SK-N-SH (cell line): ENCODE measurements around the gene PLA2G2F. TPM values are rescaled to one million over a fixed set of nuclear protein-coding genes. Genes with fewer than 3 reads are reported as not detected.

ENCODE experiments used
- CTCF ChIA-PET: fragments of 300-600, 350-600 bp; formaldehyde crosslinking; extraction: SDS; loops from one replicate; lab custom pipeline; 2021; lab: Yijun Ruan, JAX
- POLR2A ChIA-PET: fragments of 350-600 bp; sonication (Branson Sonifier 250); formaldehyde crosslinking; extraction: SDS; loops from one replicate; lab custom pipeline; 2020; ENCODE audit warnings: antibody characterized with exemption, inconsistent platforms; lab: Yijun Ruan, JAX
- DNase-seq: peaks from one replicate; pipeline ENCODE4 v3.0.0; 2012
- H2AFZ ChIP-seq: fragments of 200-600 bp; sonication (generic); 2 replicates; pipeline ENCODE4 v1.8.1; 2016; ENCODE audit warnings: antibody characterized with exemption, mild to moderate bottlenecking, low read depth
- H3F3A ChIP-seq: fragments of 200-600 bp; sonication (generic); replicated peaks from 2 replicates; pipeline ENCODE3; 2016; ENCODE audit warnings: antibody characterized with exemption, mild to moderate bottlenecking; ENCODE audit not compliant: insufficient read depth
- H3K27ac ChIP-seq, 2 experiments: fragments of 200-500 bp in 1 of 2; fragments of 200-600 bp in 1 of 2; sonication (Bioruptor generic) in 1 of 2; sonication (generic), shearing (Covaris generic) in 1 of 2; 2 replicates each; pipeline versions ENCODE4 v1.5.1 to v1.6.1; 2014 to 2016; ENCODE audit warnings: low read depth in 2 of 2, inconsistent platforms in 1 of 2, low read length in 1 of 2, mild to moderate bottlenecking in 1 of 2, mixed read lengths in 1 of 2
- H3K27me3 ChIP-seq: fragments of 200-600 bp; sonication (generic), shearing (Covaris generic); 2 replicates; pipeline ENCODE4 v1.6.1; 2016; ENCODE audit warnings: mixed run types; ENCODE audit not compliant: insufficient read depth
- H3K36me3 ChIP-seq, 2 experiments: fragments of 200-500 bp in 1 of 2; fragments of 200-600 bp in 1 of 2; sonication (Bioruptor generic) in 1 of 2; sonication (generic) in 1 of 2; replicated peaks in 1 of 2; 2 replicates each; pipeline versions ENCODE3 to v1.5.1; 2014 to 2016; ENCODE audit warnings: low read length in 1 of 2, mild to moderate bottlenecking in 1 of 2; ENCODE audit not compliant: insufficient read depth in 2 of 2, control insufficient read depth in 1 of 2
- H3K4me1 ChIP-seq, 2 experiments: fragments of 200-500 bp in 1 of 2; fragments of 200-600 bp in 1 of 2; sonication (Bioruptor generic) in 1 of 2; sonication (generic), shearing (Covaris generic) in 1 of 2; 2 replicates each; pipeline versions ENCODE4 v1.5.1 to v1.6.1; 2014 to 2016; ENCODE audit warnings: low read depth in 1 of 2, low read length in 1 of 2, mixed run types in 1 of 2; ENCODE audit not compliant: insufficient read depth in 2 of 2, control insufficient read depth in 1 of 2
- H3K4me2 ChIP-seq: fragments of 200-600 bp; sonication (generic), shearing (Covaris generic); 2 replicates; pipeline ENCODE4 v1.6.1; 2017; ENCODE audit warnings: mixed run types
- H3K4me3 ChIP-seq, 2 experiments: fragments of 200-500 bp in 1 of 2; fragments of 200-600 bp in 1 of 2; sonication (Bioruptor generic) in 1 of 2; sonication (generic), shearing (Covaris generic) in 1 of 2; 2 replicates each; pipeline versions ENCODE4 v1.5.1 to v1.8.1; 2014 to 2016; ENCODE audit warnings: low read depth in 2 of 2, inconsistent platforms in 1 of 2, low read length in 1 of 2, mild to moderate bottlenecking in 1 of 2, mixed read lengths in 1 of 2, moderate library complexity in 1 of 2
- H3K79me2 ChIP-seq: fragments of 200-600 bp; sonication (generic); 2 replicates; pipeline ENCODE4 v1.8.1; 2017; ENCODE audit warnings: mild to moderate bottlenecking; ENCODE audit not compliant: insufficient read depth
- H3K9ac ChIP-seq: fragments of 200-600 bp; sonication (generic); 2 replicates; pipeline ENCODE4 v1.6.1; 2017; ENCODE audit warnings: mixed run types
- H3K9me2 ChIP-seq: fragments of 200-600 bp; sonication (generic); 2 replicates; pipeline ENCODE4 v1.6.1; 2017; ENCODE audit warnings: mixed run types
- H3K9me3 ChIP-seq: fragments of 200-600 bp; sonication (generic); 2 replicates; pipeline ENCODE4 v1.6.1; 2017; ENCODE audit warnings: mixed run types, mild to moderate bottlenecking, moderate library complexity
- H4K20me1 ChIP-seq: fragments of 200-600 bp; sonication (generic); 2 replicates; pipeline ENCODE4 v1.6.1; 2017; ENCODE audit warnings: mild to moderate bottlenecking, mixed run types; ENCODE audit not compliant: insufficient read depth
- CHD2 ChIP-seq: fragments of 150-350 bp; IDR thresholded peaks from 2 replicates; pipeline ENCODE4 v1.6.1; 2018; ENCODE audit warnings: low read length; ENCODE audit not compliant: partially characterized antibody
- EZH2phosphoT487 ChIP-seq: fragments of 200-600 bp; sonication (generic); IDR thresholded peaks from 2 replicates; pipeline ENCODE4 v1.6.1; 2017; ENCODE audit warnings: low read depth, mixed run types, mild to moderate bottlenecking, antibody characterized with exemption, moderate library complexity, borderline replicate concordance
- FOSL2 ChIP-seq: IDR thresholded peaks from 2 replicates; pipeline ENCODE4 v1.4.0; 2012; ENCODE audit warnings: low read depth, mild to moderate bottlenecking, moderate library complexity, borderline replicate concordance
- FOXM1 ChIP-seq: IDR thresholded peaks from 2 replicates; pipeline ENCODE4 v1.4.0; 2012; ENCODE audit warnings: low read depth, mild to moderate bottlenecking
- JUND ChIP-seq: IDR thresholded peaks from 2 replicates; pipeline ENCODE4 v1.4.0; 2012
- NFIC ChIP-seq: IDR thresholded peaks from 2 replicates; pipeline ENCODE4 v1.4.0; 2012; ENCODE audit warnings: borderline replicate concordance
- NRF1 ChIP-seq: IDR thresholded peaks from 2 replicates; pipeline ENCODE4 v1.6.1; 2012; ENCODE audit warnings: low read depth, mild to moderate bottlenecking, low read length
- PBX3 ChIP-seq: IDR thresholded peaks from 2 replicates; pipeline ENCODE4; 2012
- POLR2AphosphoS5 ChIP-seq: IDR thresholded peaks from 2 replicates; pipeline ENCODE4 v1.6.1; 2012; ENCODE audit warnings: low read depth, low read length
- RCOR1 ChIP-seq: fragments of 150-350 bp; IDR thresholded peaks from 2 replicates; pipeline ENCODE4 v1.6.1; 2017; ENCODE audit warnings: antibody characterized with exemption, low read length
- RFX5 ChIP-seq: IDR thresholded peaks from 2 replicates; pipeline ENCODE4 v1.6.1; 2012; ENCODE audit warnings: mild to moderate bottlenecking, improper control_type of control experiment, low read length
- SMC3 ChIP-seq: IDR thresholded peaks from 2 replicates; pipeline ENCODE4 v1.6.1; 2012; ENCODE audit warnings: low read depth, low read length, improper control_type of control experiment
- TCF12 ChIP-seq: IDR thresholded peaks from 2 replicates; pipeline ENCODE4 v1.4.0; 2012
- USF2 ChIP-seq: fragments of 150-350 bp; IDR thresholded peaks from 2 replicates; pipeline ENCODE4 v1.6.1; 2017; ENCODE audit warnings: antibody characterized with exemption, low read length, low read depth, borderline replicate concordance
- WGBS: methylation state at CpG from one replicate; pipeline ENCODE4 v1.1.6; 2017; ENCODE audit warnings: low lambda C conversion rate; 5-methylcytosine and 5-hydroxymethylcytosine counted together
- polyA plus RNA-seq, 3 experiments: library from polyadenylated mRNA; depleted of rRNA; stranded (reverse); fragments of >200 nt; gene quantifications; 2 replicates each; pipeline ENCODE4 v1.2.3, GENCODE V29; 2012
- TF ChIP-seq, protein P1 (sequence below): fragments of 200-600 bp; sonication (generic); IDR thresholded peaks from 2 replicates; pipeline ENCODE4 v1.6.1; 2017; ENCODE audit warnings: antibody characterized with exemption, mild to moderate bottlenecking, moderate library complexity
- TF ChIP-seq, protein P2 (sequence below): IDR thresholded peaks from 2 replicates; pipeline ENCODE4 v1.4.0; 2012; ENCODE audit warnings: low read depth

The PLA2G2F gene
- polyA plus RNA-seq, 1 of the 3 experiments (the other 2 are of a cell fraction): not detected

DNA sequence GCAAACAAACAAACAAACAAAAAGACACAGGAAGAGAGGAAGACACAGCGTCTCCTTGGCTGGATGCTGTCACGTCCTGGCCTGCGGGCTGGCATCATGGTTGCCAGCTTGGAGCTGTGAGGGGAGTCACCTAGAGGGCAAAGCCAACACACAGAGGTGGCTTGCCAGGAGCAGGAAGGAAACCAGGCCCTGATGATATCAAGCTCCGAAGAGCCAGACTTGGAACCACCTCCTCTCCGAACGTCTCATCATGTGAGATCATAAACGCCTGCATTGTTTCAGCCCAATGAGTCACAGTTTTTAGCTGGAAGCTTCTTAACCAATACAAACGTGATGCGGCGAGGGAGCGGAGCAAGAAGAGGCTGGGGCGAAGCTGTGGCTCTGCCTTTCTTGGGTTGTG lies 28.4 kb upstream of the PLA2G2F start:
- Histone ChIP-seq H3K79me2 (no peaks in the 10 kb centered on the region), H3K4me1 (no peaks in the 10 kb centered on the region), H3K27me3 (no peaks in the 10 kb centered on the region), H3K4me2 (peak overlapping the region; percentile 33; the same call in 1 of the 2 replicates), H4K20me1 (no peaks in the 10 kb centered on the region), H3K9me2 (no peaks in the 10 kb centered on the region), H3K9ac (no peak overlapping the region), H3K27ac (peak overlapping the region in 1 of 2 experiments; percentile 5; a peak in 1 of 4 replicates), H3K36me3 (no peaks in the 10 kb centered on the region), H3F3A (no peaks in the 10 kb centered on the region), H2AFZ (no peak overlapping the region), H3K9me3 (no peaks in the 10 kb centered on the region), H3K4me3 (no peak overlapping the region)
- TF ChIP-seq, protein P1, sequence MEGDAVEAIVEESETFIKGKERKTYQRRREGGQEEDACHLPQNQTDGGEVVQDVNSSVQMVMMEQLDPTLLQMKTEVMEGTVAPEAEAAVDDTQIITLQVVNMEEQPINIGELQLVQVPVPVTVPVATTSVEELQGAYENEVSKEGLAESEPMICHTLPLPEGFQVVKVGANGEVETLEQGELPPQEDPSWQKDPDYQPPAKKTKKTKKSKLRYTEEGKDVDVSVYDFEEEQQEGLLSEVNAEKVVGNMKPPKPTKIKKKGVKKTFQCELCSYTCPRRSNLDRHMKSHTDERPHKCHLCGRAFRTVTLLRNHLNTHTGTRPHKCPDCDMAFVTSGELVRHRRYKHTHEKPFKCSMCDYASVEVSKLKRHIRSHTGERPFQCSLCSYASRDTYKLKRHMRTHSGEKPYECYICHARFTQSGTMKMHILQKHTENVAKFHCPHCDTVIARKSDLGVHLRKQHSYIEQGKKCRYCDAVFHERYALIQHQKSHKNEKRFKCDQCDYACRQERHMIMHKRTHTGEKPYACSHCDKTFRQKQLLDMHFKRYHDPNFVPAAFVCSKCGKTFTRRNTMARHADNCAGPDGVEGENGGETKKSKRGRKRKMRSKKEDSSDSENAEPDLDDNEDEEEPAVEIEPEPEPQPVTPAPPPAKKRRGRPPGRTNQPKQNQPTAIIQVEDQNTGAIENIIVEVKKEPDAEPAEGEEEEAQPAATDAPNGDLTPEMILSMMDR: no peak
- TF ChIP-seq SMC3: no peak
- TF ChIP-seq FOSL2: peak; percentile 60; the same call in 1 of the 2 replicates
- no peak for TF ChIP-seq RCOR1
- TF ChIP-seq, protein P2, sequence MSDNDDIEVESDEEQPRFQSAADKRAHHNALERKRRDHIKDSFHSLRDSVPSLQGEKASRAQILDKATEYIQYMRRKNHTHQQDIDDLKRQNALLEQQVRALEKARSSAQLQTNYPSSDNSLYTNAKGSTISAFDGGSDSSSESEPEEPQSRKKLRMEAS: peak; percentile 50; the same call in 1 of the 2 replicates
- no peak for TF ChIP-seq NRF1
- peak; percentile 38; the same call in 1 of the 2 replicates for TF ChIP-seq NFIC
- TF ChIP-seq TCF12: peak; percentile 53
- no peak for TF ChIP-seq PBX3
- peak; percentile 12; the same call in 1 of the 2 replicates for TF ChIP-seq JUND
- DNase-seq: no peak
- ChIA-PET CTCF (interaction anchor here (1.0 to 1.9 kb wide), 5 partner anchors 9 to 189 kb away, joined by 3 to 10 read pairs (median 4); partner anchors contain the start of gene PLA2G2D), POLR2A (no interaction called here)
- 46% methylated on average over 12 of the region's 12 CpGs for WGBS

- Histone ChIP-seq H3K9me2 (no peaks in the 10 kb centered on the region), H3K27ac (no peak overlapping the region), H3K4me3 (no peak overlapping the region), H3K4me2 (0 out of 2 replicates have a peak overlapping the region, but pooled peaks have one; percentile 33), H3K36me3 (no peaks in the 10 kb centered on the region), H3K79me2 (no peaks in the 10 kb centered on the region), H3K9ac (no peak overlapping the region), H3K4me1 (no peaks in the 10 kb centered on the region), H4K20me1 (no peaks in the 10 kb centered on the region), H3F3A (no peaks in the 10 kb centered on the region), H3K9me3 (no peaks in the 10 kb centered on the region), H2AFZ (no peak overlapping the region), H3K27me3 (no peaks in the 10 kb centered on the region)
- POLR2A ChIA-PET: no interaction called here
- no peak for DNase-seq
- CTCF ChIA-PET: interaction anchor here (1.0 to 1.9 kb wide), 4 partner anchors 9 to 41 kb away, joined by 3 to 10 read pairs (median 4); partner anchors contain the start of gene PLA2G2D
- 73% methylated on average over 5 of the region's 5 CpGs for WGBS
- TF ChIP-seq FOXM1 (no peak), NRF1 (no peak), CHD2 (no peak), USF2 (no peak), EZH2phosphoT487 (no peak), RFX5 (no peak), POLR2AphosphoS5 (no peak)
- TF ChIP-seq, protein P1: no peak
- TF ChIP-seq, protein P2: no peak
Measured at GRCh38 chr1:20111452-20111851, 27.7 kb upstream of the PLA2G2F start.
